HG02870 (cell line): ENCODE results near the gene ARHGAP18.
A peak's percentile ranks its signal among the peaks of the same experiment; 100 is the strongest.

Source experiments
- ATAC-seq: cut with Tn5 transposase; IDR thresholded peaks from one replicate; pipeline ENCODE4 v1.9.1; 2021; ENCODE audit warnings: mild to moderate bottlenecking, moderate library complexity; ENCODE audit not compliant: unreplicated experiment

The ARHGAP18 gene

DNA sequence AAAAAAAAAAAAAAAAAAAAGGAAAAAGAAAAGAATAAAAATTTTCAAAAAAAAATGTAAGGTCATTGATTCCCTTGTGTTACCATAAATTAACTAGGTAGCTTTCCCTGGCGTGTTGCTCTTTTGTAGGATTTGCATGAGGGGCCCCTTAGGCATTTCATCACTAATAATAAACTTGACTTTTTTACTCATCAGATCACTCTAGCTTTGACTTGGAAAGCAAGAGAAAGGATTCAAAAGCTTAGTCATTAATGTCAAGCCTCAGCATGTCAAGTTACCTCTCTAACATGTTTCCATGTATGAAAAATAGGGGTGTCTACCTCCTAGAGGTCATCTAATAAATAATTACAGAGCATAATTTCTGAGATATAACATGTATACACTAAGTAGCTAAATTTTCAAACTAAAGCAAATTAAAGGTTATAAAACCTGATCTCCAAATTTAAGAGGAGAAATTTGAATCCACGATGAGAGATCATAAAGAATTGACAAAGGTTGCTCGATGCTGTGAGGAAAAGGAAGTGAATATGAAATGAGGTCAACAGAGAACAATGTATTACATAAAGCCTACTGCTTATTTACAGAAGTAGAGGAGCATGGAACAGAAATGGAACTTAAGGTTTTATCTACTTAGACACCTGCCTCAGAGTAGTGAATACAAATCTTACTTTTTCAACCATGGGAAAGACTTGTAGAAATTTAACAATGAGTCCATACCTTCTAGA, 86.8 kb downstream of the ARHGAP18 start:
- ATAC-seq: peak; percentile 83

DNA sequence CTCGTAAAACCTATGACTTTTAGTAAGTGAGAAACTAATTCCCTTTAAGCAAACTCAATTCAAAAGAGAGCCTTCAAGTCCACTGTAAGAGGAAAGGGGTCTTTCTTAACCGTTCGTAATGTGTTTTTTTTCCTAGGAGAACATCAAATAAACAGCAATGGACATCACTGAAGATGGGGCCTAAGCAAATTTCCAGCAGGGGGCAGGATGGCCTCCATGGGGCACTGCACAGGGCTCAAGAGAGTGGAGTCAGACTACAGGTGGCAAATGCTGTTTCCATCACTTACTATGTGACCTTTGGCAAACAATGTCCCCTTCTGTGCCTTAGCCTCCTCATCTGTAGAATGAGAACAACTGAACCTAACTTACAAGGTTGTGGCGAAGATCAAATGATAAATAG, 88.7 kb downstream of the ARHGAP18 start:
- no peak for ATAC-seq

DNA sequence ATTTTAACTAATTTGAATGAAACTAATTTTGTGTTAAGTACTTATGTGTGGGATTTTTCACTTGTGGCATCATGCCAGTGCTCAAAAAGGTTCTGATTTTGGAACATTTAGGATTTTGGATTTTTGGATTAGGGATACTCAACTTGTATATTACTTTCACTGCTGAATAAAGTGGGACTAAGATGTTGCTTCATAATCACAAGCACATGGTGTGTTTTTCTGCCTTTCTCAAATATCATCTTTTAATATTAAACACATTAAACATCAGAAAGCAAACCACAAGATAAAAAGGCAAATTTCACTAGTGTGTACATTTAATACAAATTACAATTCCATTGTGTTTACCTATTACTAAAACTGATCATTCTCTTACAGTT, 89.8 kb downstream of the ARHGAP18 start:
- ATAC-seq: no peak

DNA sequence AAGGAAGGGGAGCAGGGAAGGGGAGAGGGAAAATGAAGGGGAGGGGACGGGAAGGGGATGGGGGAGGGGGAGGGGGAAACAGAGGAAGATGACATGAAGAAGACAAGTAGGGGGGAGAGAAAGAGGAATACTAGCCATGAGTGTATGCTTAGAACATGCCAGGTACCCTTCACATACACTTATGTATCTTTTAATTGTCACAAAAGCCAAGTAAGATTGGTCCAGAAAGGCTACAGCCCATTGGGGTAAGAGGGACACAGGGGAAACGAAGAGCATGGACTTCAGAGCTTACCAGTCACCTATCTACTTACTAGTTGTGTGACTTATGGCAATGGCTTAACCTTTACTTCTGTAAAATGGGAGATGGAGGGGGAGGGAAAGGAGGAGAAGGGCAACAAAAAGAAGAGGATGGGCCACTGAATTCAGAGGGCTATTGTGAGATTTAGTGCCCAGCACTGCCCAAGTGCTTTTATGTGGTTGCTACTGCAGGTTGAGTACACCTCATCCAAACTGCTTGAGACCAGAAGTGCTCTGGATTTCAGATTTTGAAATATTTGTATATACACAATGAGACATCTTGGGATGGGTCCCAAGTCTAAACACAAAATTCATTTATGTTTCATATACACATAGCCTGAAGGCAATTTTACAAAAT, 90.3 kb downstream of the ARHGAP18 start:
- no peak for ATAC-seq

DNA sequence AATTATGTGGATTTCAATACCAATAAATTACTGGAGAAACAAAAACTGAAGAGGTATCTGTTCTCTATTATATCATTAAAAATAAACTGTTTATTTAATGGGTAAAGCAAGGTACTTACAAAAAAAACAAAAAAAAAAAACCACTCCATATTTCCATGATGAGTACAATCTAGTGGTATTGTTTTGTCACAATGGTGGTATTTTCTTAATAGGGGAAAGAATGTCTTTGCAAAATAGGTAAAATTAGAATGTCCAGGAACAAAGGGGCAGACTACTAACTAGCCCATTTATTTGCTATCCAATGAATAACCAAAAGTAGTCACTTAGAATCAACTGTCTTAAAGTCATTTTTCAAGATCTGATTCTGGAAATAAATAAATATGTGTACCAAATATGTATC, 92.0 kb downstream of the ARHGAP18 start:
- no peak for ATAC-seq

DNA sequence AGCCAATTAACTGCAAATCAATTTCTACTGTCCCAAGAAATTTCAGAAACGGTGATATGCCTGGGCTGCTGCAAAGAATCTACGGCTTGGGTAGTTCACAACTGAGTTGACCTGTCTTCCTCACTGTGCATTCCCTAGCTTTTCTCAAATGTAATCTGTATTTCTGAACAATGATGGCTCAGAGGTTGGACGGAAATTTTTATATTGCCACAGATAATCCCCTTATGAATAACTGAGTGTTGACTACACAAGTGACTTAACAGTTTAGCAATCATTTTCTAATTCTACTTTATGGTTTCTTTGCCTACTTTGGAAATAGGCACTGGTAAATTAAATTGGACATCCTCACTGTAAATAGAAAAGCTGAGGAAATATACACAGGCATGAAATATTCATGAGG, 94.5 kb downstream of the ARHGAP18 start:
- ATAC-seq: no peak

DNA sequence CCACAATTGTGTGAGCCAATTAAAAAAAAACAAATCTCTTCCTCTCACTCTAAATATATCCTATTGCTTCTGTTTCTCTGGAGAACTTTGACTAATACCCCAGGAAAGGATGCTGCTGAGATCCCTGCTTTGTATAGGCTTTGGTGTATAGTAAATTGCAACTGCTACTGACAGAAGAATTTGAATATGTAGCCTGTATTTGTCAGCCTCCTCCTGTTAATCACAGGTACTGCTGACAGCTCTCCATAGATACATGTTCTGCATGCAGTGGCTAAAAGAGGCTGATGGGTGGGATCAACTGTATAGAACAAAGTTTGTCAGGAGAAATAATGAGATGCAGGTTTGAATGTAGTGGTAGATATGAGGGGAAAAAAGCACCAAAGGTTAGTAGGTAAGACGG, 95.0 kb downstream of the ARHGAP18 start:
- no peak for ATAC-seq

DNA sequence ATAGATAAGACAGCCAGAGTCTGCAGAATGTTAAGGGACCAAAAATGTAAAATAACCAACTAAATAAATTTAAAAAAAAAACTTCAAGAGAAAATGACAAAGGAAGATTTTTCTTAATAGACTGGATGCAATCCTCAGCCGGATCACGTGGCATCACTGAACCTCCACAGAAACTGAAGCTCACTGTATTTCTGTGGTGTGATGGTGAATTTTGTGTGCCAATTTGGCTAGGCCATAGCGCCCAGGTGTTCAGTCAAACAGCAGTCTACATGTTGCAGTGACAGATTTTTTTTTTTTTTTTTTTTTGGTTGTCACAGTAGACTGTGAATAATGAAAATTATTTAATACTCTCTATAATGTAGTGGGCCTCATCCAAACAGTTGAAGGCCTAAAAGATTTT, 95.5 kb downstream of the ARHGAP18 start:
- no peak for ATAC-seq

DNA sequence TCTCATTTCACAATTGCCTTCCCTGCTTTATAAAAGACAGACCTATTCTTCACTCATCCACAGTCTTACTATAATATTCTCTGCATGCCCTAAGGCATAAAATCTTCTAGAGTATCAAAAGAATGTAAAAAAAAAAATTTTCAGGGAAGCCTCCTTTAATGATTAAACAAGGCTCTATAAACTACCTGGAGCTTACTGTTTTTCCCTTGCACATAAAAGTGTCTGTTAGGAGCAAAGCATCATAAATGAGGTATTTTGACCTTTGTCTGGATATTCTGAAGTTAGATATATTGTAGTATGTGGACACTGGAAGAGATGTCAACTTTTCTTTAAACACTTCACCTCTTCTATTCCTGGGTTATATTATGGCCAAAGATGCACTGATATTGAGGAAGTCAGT, 97.5 kb downstream of the ARHGAP18 start:
- ATAC-seq: no peak

DNA sequence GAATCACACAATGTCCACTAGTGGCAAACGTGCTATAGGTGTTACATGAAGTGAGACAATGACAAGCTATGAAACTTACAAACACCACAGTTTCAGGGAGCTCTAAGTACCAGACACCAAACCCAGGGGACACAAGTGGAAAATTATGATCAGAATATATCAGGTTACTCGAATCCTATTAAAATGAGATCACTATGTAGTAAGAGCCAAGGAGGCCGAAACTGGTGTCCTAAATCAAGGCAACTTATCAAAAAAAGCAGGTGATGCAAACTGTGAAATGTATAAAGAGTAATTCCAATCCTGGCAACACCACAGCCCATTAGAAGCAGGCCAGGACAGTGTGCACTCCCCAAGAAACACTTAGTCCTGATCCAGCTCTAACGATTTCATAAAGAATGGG, 100.3 kb downstream of the ARHGAP18 start:
- ATAC-seq: peak; percentile 31

DNA sequence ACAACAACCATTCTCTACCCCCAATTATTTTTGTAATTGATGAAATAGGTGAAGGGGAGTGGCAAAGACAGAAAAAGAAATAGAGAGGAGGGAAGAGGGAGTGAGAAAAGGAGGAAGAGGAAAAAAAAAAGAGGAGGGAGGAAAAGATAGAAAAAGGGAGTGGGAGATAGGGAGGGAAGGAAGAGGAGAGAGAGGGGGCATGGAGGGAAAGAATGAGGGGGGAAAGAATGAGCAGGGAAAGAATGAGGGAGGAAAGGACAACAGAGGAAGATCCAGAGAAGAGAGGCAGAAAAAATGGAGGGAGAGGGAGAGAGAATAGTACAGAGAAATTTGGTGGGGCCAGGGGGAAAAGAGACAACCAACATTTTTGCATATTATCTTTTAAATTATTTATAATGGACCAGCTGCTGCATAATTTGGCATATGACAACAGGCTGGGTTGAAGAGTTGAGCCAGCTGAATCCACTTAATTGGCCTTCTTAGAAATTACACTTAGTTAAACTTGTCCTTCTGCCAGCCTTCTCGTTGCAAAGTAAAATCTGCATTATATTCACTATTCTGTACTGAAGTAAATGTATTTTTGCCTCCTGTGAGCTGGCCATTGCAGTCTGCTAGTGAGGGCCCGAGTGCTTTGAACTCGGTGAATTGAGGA, 101.0 kb downstream of the ARHGAP18 start:
- ATAC-seq: no peak

DNA sequence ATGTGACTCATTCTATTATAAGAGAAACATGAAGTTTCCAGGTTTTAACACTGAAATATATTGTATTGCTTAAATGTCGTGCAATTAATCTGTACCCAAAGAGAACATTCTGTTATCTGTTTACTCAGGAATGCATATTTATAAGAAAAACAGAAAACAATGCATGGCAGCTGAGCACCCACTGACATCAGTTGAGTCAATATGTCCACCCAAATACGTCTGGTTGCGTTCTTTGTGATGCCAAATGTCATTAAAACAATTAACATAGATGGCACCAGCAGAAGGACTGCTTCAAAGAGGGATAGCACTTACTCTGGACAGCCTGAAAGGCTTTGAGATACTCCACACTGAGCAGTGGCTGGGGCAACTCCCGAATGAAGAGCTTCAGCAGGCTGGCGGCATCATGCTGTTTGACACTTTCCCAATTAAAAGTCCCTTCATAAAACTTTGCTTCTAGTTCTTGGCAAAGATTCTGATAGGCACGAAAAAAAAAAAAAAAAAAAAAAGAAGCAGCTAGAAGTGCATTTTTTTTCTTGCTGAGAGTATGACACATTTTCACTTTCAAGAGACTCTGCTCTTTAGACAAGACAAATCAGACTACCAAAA, 102.3 kb downstream of the ARHGAP18 start:
- ATAC-seq: no peak

DNA sequence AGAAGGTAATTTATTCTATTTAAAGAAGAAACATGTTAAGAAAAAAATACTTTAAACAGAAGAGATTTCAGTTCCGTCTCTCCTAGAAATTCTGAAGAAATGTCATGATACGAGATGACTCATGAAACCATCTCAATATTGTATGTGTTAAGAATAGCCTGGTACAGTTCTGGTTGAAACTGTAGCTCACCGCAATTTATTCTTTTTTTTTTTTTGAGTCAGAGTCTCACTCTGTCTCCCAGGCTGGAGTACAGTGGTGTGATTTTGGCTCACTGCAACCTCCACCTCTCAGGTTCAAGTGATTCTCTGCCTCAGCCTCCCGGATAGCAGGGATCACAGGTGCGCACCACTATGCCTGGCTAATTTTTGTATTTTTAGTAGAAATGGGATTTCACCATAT, 103.3 kb downstream of the ARHGAP18 start:
- peak; percentile 88 for ATAC-seq

DNA sequence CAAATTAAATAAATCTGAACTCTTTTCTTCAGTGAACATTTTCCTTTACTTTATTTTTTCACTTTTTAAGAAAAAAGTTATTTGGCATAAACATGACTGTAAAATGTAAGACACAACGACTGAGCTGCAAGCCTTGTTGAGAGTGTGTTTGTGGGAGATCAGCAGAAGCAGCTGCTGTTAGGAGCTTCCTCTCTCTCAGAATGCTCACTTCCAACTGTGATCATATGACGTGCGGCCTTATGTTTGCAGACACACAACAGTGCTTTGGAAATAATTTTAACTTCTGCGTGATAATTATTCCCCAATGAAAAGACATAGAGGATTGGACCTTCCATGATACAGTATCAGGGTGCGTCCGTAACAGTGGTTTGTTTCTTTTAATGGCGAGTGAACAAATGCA, 104.0 kb downstream of the ARHGAP18 start:
- ATAC-seq: no peak

DNA sequence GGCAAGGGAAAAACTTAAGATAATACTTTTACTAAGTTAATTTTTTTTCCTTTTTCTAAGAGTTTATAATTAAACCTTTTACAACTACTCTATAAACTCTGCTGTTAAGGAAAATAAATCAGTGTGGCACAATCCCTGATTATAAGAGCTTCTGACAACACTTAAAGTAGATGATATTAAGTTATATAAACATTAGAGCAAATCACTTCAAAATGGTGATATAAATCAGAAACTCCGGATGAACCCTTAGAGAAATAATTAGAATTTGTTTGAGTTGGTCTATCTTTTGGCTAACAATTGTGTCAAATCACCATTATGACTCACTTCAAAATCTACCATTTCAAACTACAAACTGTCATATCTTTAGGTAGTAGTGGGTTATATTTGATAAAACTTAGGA, 104.9 kb downstream of the ARHGAP18 start:
- no peak for ATAC-seq

DNA sequence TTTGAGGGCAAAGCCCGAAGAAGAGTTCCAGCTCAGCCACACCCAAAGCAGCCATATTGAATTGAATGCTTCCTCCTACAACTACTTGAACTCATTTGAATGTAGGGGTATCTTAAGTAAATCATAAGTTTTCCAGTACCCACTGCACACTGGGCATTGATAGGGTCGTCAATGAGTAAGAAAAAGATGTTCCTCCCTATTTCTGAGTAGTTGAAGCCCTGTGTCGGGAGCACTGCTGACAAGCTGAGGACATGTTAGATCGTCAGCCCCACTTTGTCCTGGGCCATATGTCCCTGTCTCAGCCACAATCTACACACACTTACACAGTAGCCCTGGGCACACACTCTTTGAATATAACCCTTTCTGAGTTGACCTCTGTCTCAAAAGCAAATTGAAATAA, 105.7 kb downstream of the ARHGAP18 start:
- ATAC-seq: no peak

DNA sequence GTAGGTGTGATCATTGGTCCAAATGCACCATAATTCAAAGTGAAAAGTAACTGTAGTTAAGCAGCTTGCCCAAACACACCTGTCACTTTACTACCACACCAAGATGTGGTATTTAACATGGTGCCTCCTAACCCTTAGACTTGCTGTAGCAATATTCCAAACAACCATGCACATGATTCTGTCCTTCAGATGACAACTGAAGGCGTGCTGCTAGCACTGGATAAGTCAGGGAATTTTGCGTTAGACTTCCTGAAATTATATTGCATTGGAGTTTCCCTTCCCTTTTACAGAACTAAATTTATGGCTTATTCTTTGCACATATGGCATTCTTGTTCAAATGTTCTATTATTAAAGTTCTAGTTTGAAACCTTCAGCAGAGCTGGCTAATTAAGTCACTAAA, 106.2 kb downstream of the ARHGAP18 start:
- ATAC-seq: no peak

DNA sequence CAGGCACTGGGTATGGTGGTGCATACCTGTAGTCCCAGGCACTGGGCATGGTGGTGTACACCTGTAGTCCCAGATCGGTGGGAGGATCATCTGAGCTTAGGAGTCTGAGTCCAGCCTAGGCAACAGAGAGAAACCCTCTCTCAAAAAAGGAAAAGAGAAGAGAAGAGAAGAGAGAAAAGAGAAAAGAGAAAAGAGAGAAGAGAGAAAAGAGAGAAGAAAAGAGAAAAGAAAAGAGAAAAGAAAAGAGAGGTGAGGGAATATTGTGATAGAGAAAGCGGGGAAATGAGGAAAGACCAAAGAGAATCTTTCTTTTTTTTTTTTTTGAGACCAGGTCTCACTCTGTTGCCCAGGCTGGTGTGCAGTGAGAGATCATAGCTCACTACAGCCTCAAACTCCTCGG, 108.7 kb downstream of the ARHGAP18 start:
- no peak for ATAC-seq

DNA sequence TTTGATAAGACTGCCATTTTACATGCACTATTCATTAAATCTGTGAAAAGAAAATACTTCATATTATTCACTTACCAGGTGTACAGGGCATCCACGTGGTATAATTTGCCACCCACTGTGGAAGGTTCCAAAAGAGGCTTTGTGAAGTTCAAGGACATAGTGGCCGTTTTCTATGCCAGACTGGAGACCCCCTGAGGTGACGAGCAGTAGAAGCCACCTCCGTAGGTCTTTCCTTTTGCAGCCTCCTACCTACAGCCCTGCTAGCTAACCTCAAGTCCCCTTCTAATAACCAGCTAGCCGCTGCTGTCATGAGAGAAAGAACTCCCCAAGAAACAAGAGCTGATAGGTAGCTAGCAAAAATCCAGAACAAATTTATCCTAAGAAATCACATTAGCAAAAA, 110.5 kb downstream of the ARHGAP18 start:
- no peak for ATAC-seq

DNA sequence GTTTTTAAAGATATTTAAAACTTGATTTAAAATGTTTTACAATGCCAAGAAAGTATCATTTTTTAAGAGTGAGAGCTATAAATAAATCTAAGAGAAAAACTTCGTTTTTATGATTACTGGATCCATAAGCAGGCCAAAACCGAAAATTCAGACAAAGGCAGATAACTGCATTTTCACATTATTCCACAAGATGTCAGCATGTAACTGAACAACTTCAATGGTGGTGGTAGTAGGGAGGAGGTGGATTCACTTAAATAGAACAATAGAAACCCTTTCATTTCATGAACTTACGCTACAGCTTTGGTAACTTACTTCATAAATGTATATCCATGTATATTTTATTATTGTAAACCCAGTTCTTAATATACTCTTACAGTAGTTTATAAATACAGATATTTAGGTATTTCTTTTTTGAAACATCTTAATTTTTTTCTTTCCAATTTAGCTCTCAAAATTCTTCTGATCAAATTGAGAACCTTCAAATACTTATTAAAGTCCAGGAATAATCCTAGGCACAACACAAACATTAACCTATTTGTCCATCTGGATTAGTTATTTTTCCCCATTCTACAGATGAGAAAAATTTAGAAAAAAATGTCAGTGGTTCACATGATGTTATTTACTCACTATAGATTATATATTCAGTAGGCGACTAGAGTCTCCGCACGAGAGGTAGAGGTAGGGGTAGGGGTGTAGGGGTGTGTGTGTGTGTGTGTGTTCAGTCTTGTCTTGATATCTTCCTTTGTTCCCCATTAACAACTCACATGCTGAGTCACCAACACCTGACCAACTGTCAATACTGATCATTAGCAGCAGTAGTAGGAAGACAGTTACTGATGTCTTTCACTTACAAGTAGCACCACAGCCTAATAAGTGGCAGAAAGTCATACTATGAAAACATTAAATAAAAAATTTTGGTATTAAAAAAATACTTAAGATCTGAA, 111.5 kb downstream of the ARHGAP18 start:
- ATAC-seq: peak; percentile 58
